IMR-90 (cell line): ENCODE results near the gene TNFAIP8. TPM values are rescaled to one million over a fixed set of nuclear protein-coding genes. Genes with fewer than 3 reads are reported as not detected.

ENCODE experiments used
- ATAC-seq: fragments of 200-7000 bp; cut with Tn5 transposase; 2 replicates; pipeline ENCODE4 v1.9.1; 2020; ENCODE audit warnings: low read depth, mild to moderate bottlenecking, moderate library complexity
- BruUV-seq: library from RNA; stranded (reverse); fragments of 400-500 nt; replicated peaks from 2 replicates; lab custom pipeline; 2021; lab: Mats Ljungman, UMichigan
- CTCF ChIA-PET: fragments of 300-600 bp; formaldehyde crosslinking; extraction: SDS; loops from one replicate; lab custom pipeline; 2021; ENCODE audit warnings: antibody characterized with exemption; lab: Yijun Ruan, JAX
- POLR2A ChIA-PET: fragments of 300-600 bp; sonication (Branson Sonifier 250); formaldehyde crosslinking; loops from one replicate; lab custom pipeline; 2022; ENCODE audit warnings: antibody characterized with exemption; ENCODE audit not compliant: unreplicated experiment; lab: Charles Lee
- DNase-seq: peaks from one replicate; pipeline ENCODE4 v3.0.0; 2013
- H2AFZ ChIP-seq: replicated peaks from 2 replicates; pipeline ENCODE3; 2013; ENCODE audit warnings: low read length, mild to moderate bottlenecking; ENCODE audit not compliant: poor library complexity
- H2AK5ac ChIP-seq: 2 replicates; pipeline ENCODE4 v1.6.1; 2013; ENCODE audit warnings: low read depth, low read length, inconsistent platforms
- H2AK9ac ChIP-seq: replicated peaks from 2 replicates; pipeline ENCODE3; 2013; ENCODE audit warnings: mild to moderate bottlenecking, low read depth, low read length, moderate library complexity; ENCODE audit not compliant: poor library complexity
- H2BK120ac ChIP-seq: 2 replicates; pipeline ENCODE4 v1.6.1; 2013; ENCODE audit warnings: low read depth, low read length, inconsistent platforms
- H2BK15ac ChIP-seq: 3 replicates; pipeline ENCODE4 v1.6.1; 2013; ENCODE audit warnings: low read depth, low read length, inconsistent platforms
- H2BK20ac ChIP-seq: 2 replicates; pipeline ENCODE4 v1.6.1; 2013; ENCODE audit warnings: low read depth, mild to moderate bottlenecking, inconsistent platforms, low read length, moderate library complexity
- H2BK5ac ChIP-seq: 2 replicates; pipeline ENCODE4 v1.6.1; 2013; ENCODE audit warnings: mild to moderate bottlenecking, low read depth, low read length, inconsistent platforms; ENCODE audit not compliant: poor library complexity, severe bottlenecking
- H3K14ac ChIP-seq: replicated peaks from 2 replicates; pipeline ENCODE4 v1.6.1; 2013; ENCODE audit warnings: low read depth, low read length, inconsistent platforms
- H3K18ac ChIP-seq: 2 replicates; pipeline ENCODE4 v1.6.1; 2013; ENCODE audit warnings: low read depth, low read length, control low read depth
- H3K23ac ChIP-seq: 2 replicates; pipeline ENCODE4 v1.6.1; 2013; ENCODE audit warnings: low read depth, low read length, inconsistent platforms
- H3K27ac ChIP-seq: 2 replicates; pipeline ENCODE4 v1.5.1; 2013; ENCODE audit warnings: mild to moderate bottlenecking, control low read depth, low read length; ENCODE audit not compliant: insufficient read depth
- H3K27me3 ChIP-seq: 2 replicates; pipeline ENCODE4 v1.6.1; 2013; ENCODE audit warnings: low read length; ENCODE audit not compliant: control insufficient read depth, insufficient read depth
- H3K36me3 ChIP-seq: 2 replicates; pipeline ENCODE4 v1.6.1; 2013; ENCODE audit warnings: low read length, mixed read lengths; ENCODE audit not compliant: control insufficient read depth, insufficient read depth
- H3K4ac ChIP-seq: 2 replicates; pipeline ENCODE4 v1.6.1; 2013; ENCODE audit warnings: low read depth, low read length, inconsistent platforms
- H3K4me1 ChIP-seq: 2 replicates; pipeline ENCODE4 v1.6.1; 2013; ENCODE audit warnings: low read length, mixed read lengths; ENCODE audit not compliant: control insufficient read depth, insufficient read depth
- H3K4me2 ChIP-seq: 2 replicates; pipeline ENCODE4 v1.6.1; 2013; ENCODE audit warnings: low read depth, mild to moderate bottlenecking, control low read depth, low read length, moderate library complexity
- H3K4me3 ChIP-seq: 2 replicates; pipeline ENCODE4 v1.5.1; 2013; ENCODE audit warnings: low read depth, mild to moderate bottlenecking, control low read depth, low read length, moderate library complexity; ENCODE audit not compliant: insufficient read depth
- H3K56ac ChIP-seq: 2 replicates; pipeline ENCODE4 v1.6.1; 2013; ENCODE audit warnings: low read length, inconsistent platforms; ENCODE audit not compliant: insufficient read depth; ENCODE audit errors: extremely low read depth
- H3K79me1 ChIP-seq, 2 experiments: 2 replicates each; pipeline ENCODE4 v1.6.1; 2013; ENCODE audit warnings: low read length in 2 of 2, inconsistent platforms in 1 of 2, low read depth in 1 of 2
- H3K9ac ChIP-seq: 2 replicates; pipeline ENCODE4 v1.6.1; 2013; ENCODE audit warnings: low read depth, low read length, control low read depth
- H3K9me1 ChIP-seq: 2 replicates; pipeline ENCODE4 v1.6.1; 2013; ENCODE audit warnings: low read length, inconsistent platforms; ENCODE audit not compliant: insufficient read depth
- H3K9me3 ChIP-seq: 2 replicates; pipeline ENCODE4 v1.6.1; 2013; ENCODE audit warnings: low read length; ENCODE audit not compliant: control insufficient read depth, insufficient read depth
- H4K20me1 ChIP-seq: 2 replicates; pipeline ENCODE4 v1.6.1; 2013; ENCODE audit warnings: low read length, inconsistent platforms; ENCODE audit not compliant: insufficient read depth
- H4K5ac ChIP-seq: 2 replicates; pipeline ENCODE4 v1.6.1; 2013; ENCODE audit warnings: mild to moderate bottlenecking, low read depth, low read length, control low read depth
- H4K8ac ChIP-seq, 2 experiments: 2 replicates each; pipeline ENCODE4 v1.6.1; 2013; ENCODE audit warnings: low read depth in 2 of 2, low read length in 2 of 2, control low read depth in 1 of 2, inconsistent platforms in 1 of 2
- H4K91ac ChIP-seq: 2 replicates; pipeline ENCODE4 v1.6.1; 2013; ENCODE audit warnings: low read depth, low read length, inconsistent platforms; ENCODE audit not compliant: insufficient read depth
- CEBPB ChIP-seq: IDR thresholded peaks from 2 replicates; pipeline ENCODE4 v1.6.1; 2012; ENCODE audit warnings: low read depth, low read length, improper control_type of control experiment
- CHD1 ChIP-seq: IDR thresholded peaks from 2 replicates; pipeline ENCODE4 v1.6.1; 2012; ENCODE audit warnings: low read depth, low read length, improper control_type of control experiment
- ELK1 ChIP-seq: fragments of 150-350 bp; IDR thresholded peaks from 2 replicates; pipeline ENCODE4 v1.6.1; 2016; ENCODE audit warnings: low read depth, mild to moderate bottlenecking, low read length, moderate library complexity, borderline replicate concordance
- MAFK ChIP-seq: IDR thresholded peaks from 2 replicates; pipeline ENCODE4 v1.6.1; 2012; ENCODE audit warnings: low read depth, low read length, improper control_type of control experiment
- NFE2L2 ChIP-seq: fragments of 150-350 bp; IDR thresholded peaks from 2 replicates; pipeline ENCODE4 v1.6.1; 2016; ENCODE audit warnings: low read depth, mild to moderate bottlenecking, low read length
- RAD21 ChIP-seq: IDR thresholded peaks from 2 replicates; pipeline ENCODE4 v1.6.1; 2012; ENCODE audit warnings: low read length, improper control_type of control experiment
- SMC3 ChIP-seq: fragments of 150-350 bp; IDR thresholded peaks from 2 replicates; pipeline ENCODE4 v1.6.1; 2016; ENCODE audit warnings: low read depth, mild to moderate bottlenecking, antibody characterized with exemption, low read length, moderate library complexity
- WGBS, 2 experiments: methylation state at CpG; one replicate each; pipeline versions ENCODE4 v1.1.5 to v1.1.7; 2013; ENCODE audit warnings: missing lambda C conversion rate in 2 of 2; ENCODE audit not compliant: insufficient read length in 1 of 2; ENCODE audit errors: extremely low coverage in 2 of 2; 5-methylcytosine and 5-hydroxymethylcytosine counted together
- dilution Hi-C: fragments of 300-500 bp; cut with HindIII; formaldehyde crosslinking; loops from one replicate; pipeline ENCODE4 v1.14.3; 2018; ENCODE audit warnings: low sequenced_read_pairs; ENCODE audit not compliant: unreplicated experiment
- in situ Hi-C: fragments of 300-500 bp; cut with MboI; formaldehyde crosslinking; loops from 3 replicates; pipeline ENCODE4 v1.14.3; 2019; ENCODE audit warnings: low sequenced_read_pairs, inconsistent platforms, mixed read lengths
- intact Hi-C: fragments of 100-400 bp; cut with micrococcal nuclease; formaldehyde crosslinking; loops from 2 replicates; pipeline ENCODE4 v1.10.0; 2022
- polyA plus RNA-seq, 3 experiments: library from polyadenylated mRNA; depleted of rRNA; stranded (reverse); fragments of >200 nt; gene quantifications; 2 replicates each; pipeline ENCODE4 v1.2.3, GENCODE V29; 2012; ENCODE audit warnings: low replicate concordance in 1 of 3
- total RNA-seq: library from RNA; depleted of rRNA; stranded (reverse); fragments of >200 nt; gene quantifications from 2 replicates; pipeline ENCODE4 v1.2.3, GENCODE V29; 2012

Gene TNFAIP8
- total and polyA plus RNA-seq, 2 of the 4 experiments (the other 2 are of a cell fraction): 20.3 to 29.9 TPM

- no peak overlapping the region for H3K18ac ChIP-seq
- no TSS peak for BruUV-seq
- ChIA-PET POLR2A (no interaction called here), CTCF (interaction anchor here (1.0 to 2.0 kb wide), 2 partner anchors 68 to 76 kb away, joined by 4 to 5 read pairs; no protein-coding TSS in a partner anchor)
- peaks cover 8% of the 10 kb centered on the region; the same call in 1 of the 2 replicates for H3K9me1 ChIP-seq
- ATAC-seq (no peak), DNase-seq (no peak)
- no peaks in the 10 kb centered on the region for H3K27me3 ChIP-seq
- dilution Hi-C loops: no loop called here
- H3K27ac ChIP-seq: no peak overlapping the region
- intact Hi-C loops: loop anchor here (5.0 kb wide), 1 partner anchor 314 kb away; no protein-coding TSS in a partner anchor
- no peak overlapping the region for H2BK15ac ChIP-seq
- in situ Hi-C loops: no loop called here
- no peak overlapping the region for H4K5ac ChIP-seq
- H3K4me2 ChIP-seq: no peak overlapping the region
- peaks cover 0 to 15% of the 10 kb centered on the region in 2 experiments for H3K79me1 ChIP-seq
- no peak overlapping the region for H2AFZ ChIP-seq
- no peak overlapping the region for H2AK5ac ChIP-seq
- H4K91ac ChIP-seq: no peak overlapping the region
- H3K4me1 ChIP-seq: peaks cover 5% of the 10 kb centered on the region
- H2AK9ac ChIP-seq: no peak overlapping the region
- no peak overlapping the region for H2BK120ac ChIP-seq
- no peak overlapping the region for H3K56ac ChIP-seq
- H4K20me1 ChIP-seq: 0 out of 2 replicates have a peak, but pooled peaks cover 3% of the 10 kb centered on the region
- no peak overlapping the region for H2BK5ac ChIP-seq
- H3K9me3 ChIP-seq: no peaks in the 10 kb centered on the region
- H3K36me3 ChIP-seq: no peaks in the 10 kb centered on the region
- no peak overlapping the region for H3K14ac ChIP-seq
- no peak overlapping the region for H2BK20ac ChIP-seq
- no CpG with 5 or more reads among the region's 1 CpG for WGBS, 2 experiments
- no peak overlapping the region for H3K4ac ChIP-seq
- no peak overlapping the region for H3K23ac ChIP-seq
- no peak overlapping the region for H3K9ac ChIP-seq
- no peak overlapping the region for H3K4me3 ChIP-seq
- TF ChIP-seq CHD1 (no peak), MAFK (no peak), NFE2L2 (no peak), ELK1 (no peak), RAD21 (no peak), SMC3 (no peak), CEBPB (no peak)
- H4K8ac ChIP-seq: no peak overlapping the region
Observed at GRCh38 chr5:119336262-119336661, 19.6 kb upstream of the TNFAIP8 start.
